Mucosa of descending colon (tissue), 3 donors: ENCODE results near the gene MARK3. TPM values are rescaled to one million over a fixed set of nuclear protein-coding genes. Genes with fewer than 3 reads are reported as not detected.

ENCODE experiments used
- ATAC-seq: fragments of 200-7000 bp; cut with Tn5 transposase; one replicate; pipeline ENCODE4 v1.9.1; 2020; ENCODE audit warnings: mild to moderate bottlenecking, moderate library complexity
- DNase-seq, 3 donors: peaks; one replicate each; pipeline ENCODE4 v3.0.0-alpha.2; 2020
- H3K36me3 ChIP-seq: fragments of 200-600 bp; one replicate; pipeline ENCODE4 v1.8.0; 2021; ENCODE audit warnings: low read depth, mild to moderate bottlenecking
- H3K4me1 ChIP-seq: fragments of 200-600 bp; one replicate; pipeline ENCODE4 v1.8.0; 2021; ENCODE audit warnings: low read depth, mild to moderate bottlenecking
- H3K4me3 ChIP-seq: fragments of 200-600 bp; one replicate; pipeline ENCODE4 v1.8.0; 2021; ENCODE audit warnings: mild to moderate bottlenecking
- H3K9me3 ChIP-seq: fragments of 200-600 bp; one replicate; pipeline ENCODE4 v1.8.0; 2021; ENCODE audit warnings: mild to moderate bottlenecking
- CTCF ChIP-seq: fragments of 200-600 bp; IDR thresholded peaks from one replicate; pipeline ENCODE4 v1.8.0; 2022; ENCODE audit warnings: antibody characterized with exemption, mild to moderate bottlenecking
- intact Hi-C, 2 donors: fragments of 100-400 bp; cut with DNase I in 1 of 2; cut with micrococcal nuclease in 1 of 2; formaldehyde crosslinking; loops; one replicate each; pipeline versions ENCODE4 v1.11.0 to v1.11.1; 2022; cut with DNase I, micrococcal nuclease
- total RNA-seq, 3 donors: library from RNA; stranded (reverse); fragmentation: NEBNext Ultra II Directional in 2 of 3; extraction: Animal tissue kit (Norgen Biotek cat#: 25700) in 2 of 3; gene quantifications; one replicate each; pipeline versions ENCODE4 v1.2.1 to v1.2.4, GENCODE V29; 2021 to 2023
- donor health status: DM: no; HTN: no; CAD: no; lungs with moderate emphysema.
- donor health status: DM: no; HTN: no; CAD: no.
- donor health status: DM: no; HTN: yes; CAD: no.

Gene MARK3
- total RNA-seq, 3 donors from 2014 or later = 60.8 to 85.7 (median 66.8) TPM

DNA sequence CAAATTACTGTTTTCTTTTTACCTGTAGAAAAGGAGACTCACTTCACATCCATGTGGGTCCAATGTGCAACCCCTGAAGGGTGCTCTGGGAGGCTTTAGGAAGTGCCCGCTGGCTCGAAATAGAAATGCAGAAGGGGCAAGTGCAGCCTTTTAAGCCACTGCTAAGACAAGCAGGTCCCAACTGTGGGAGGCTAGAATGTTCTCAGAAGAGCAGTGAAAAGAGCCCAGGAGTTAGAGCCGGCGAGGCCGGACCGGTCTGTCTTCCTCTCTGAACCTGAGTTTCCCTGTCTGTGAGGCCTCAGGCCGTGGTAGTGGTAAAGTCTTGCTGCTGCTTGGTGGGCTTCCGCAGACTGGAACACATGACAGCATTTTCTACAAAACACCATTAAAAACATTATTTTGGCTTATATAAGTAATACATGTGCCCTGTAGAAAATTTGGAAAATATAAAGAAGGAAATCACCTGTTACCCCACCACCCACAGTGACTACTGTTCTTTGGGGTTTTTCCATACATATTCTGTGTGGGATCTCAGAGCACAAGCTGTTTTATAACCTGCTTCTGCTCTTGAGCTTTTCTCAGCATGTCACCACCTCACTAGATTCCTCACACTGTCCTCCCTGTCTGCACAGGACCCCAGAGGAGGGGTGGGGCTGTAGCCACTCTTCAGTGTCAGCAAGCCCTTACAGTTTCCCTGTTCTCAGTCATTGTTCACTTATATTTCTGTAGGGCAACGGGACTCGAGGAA is 131.4 kb downstream of the MARK3 start:
- Histone ChIP-seq H3K4me1 (peaks cover 29% of the 10 kb centered on the region), H3K4me3 (no peak overlapping the region), H3K9me3 (no peaks in the 10 kb centered on the region), H3K36me3 (no peaks in the 10 kb centered on the region)
- intact Hi-C loops = no loop called here
- ATAC-seq (no peak), DNase-seq (peak in 1 of 3 donors; percentile 14)
- no peak for TF ChIP-seq CTCF

- ATAC-seq (no peak), DNase-seq (peak in 1 of 3 donors; percentile 29)
- H3K9me3 ChIP-seq = no peaks in the 10 kb centered on the region
- no peak overlapping the region for H3K4me3 ChIP-seq
- peaks cover 29% of the 10 kb centered on the region for H3K4me1 ChIP-seq
- H3K36me3 ChIP-seq = no peaks in the 10 kb centered on the region
- no peak for TF ChIP-seq CTCF
- intact Hi-C loops = no loop called here
These were observed 132.0 kb downstream of the MARK3 start for GRCh38 chr14:103517174-103517566.

GRCh38 chr14:103517721-103518421 is 132.7 kb downstream of the MARK3 start:
- peak in 2 of 3 donors; percentile 60 to 65 for DNase-seq
- intact Hi-C loops = no loop called here
- H3K4me3 ChIP-seq = no peak overlapping the region
- no peak for ATAC-seq
- peaks cover 25% of the 10 kb centered on the region for H3K4me1 ChIP-seq
- no peaks in the 10 kb centered on the region for H3K9me3 ChIP-seq
- no peak for TF ChIP-seq CTCF
- H3K36me3 ChIP-seq = no peaks in the 10 kb centered on the region

GRCh38 chr14:103518422-103519042 is 133.3 kb downstream of the MARK3 start:
- DNase-seq (peak; percentile 73 to 86 (median 84)), ATAC-seq (peak; percentile 44)
- Histone ChIP-seq H3K9me3 (no peaks in the 10 kb centered on the region), H3K4me1 (peaks cover 23% of the 10 kb centered on the region), H3K4me3 (no peak overlapping the region), H3K36me3 (no peaks in the 10 kb centered on the region)
- peak; percentile 90 for TF ChIP-seq CTCF
- intact Hi-C loops = no loop called here

GRCh38 chr14:103519043-103519836 is 134.0 kb downstream of the MARK3 start:
- DNase-seq (peak in 2 of 3 donors; percentile 37 to 55), ATAC-seq (no peak)
- H3K4me3 ChIP-seq = no peak overlapping the region
- H3K36me3 ChIP-seq = no peaks in the 10 kb centered on the region
- no peak for TF ChIP-seq CTCF
- H3K4me1 ChIP-seq = peaks cover 23% of the 10 kb centered on the region
- H3K9me3 ChIP-seq = no peaks in the 10 kb centered on the region
- intact Hi-C loops = no loop called here
